K562 (cell line): ENCODE data around the gene RIPOR2. TPM values are rescaled to one million over a fixed set of nuclear protein-coding genes. Genes with fewer than 3 reads are reported as not detected.
A peak's percentile ranks its signal among the peaks of the same experiment; 100 is the strongest.
"Not testable (repeated sequence)": the region's sequence is repeated elsewhere in the genome, so short reads cannot be mapped to it uniquely, and the experiment has no call there.

ENCODE experiments used
- ATAC-seq: fragments of 200-7000 bp; cut with Tn5 transposase; 3 replicates; pipeline ENCODE4 v1.9.1; 2020; ENCODE audit warnings: moderate library complexity
- BruUV-seq: library from RNA; stranded (reverse); fragments of 400-500 nt; replicated peaks from 2 replicates; lab custom pipeline; 2021; lab: Mats Ljungman, UMichigan
- CTCF ChIA-PET: fragments of 300-600 bp; formaldehyde crosslinking; extraction: SDS; loops from one replicate; lab custom pipeline; 2021; ENCODE audit warnings: low intra/inter-chr PET ratio; lab: Yijun Ruan, JAX
- POLR2A ChIA-PET: fragments of 300-600, 350-650 bp; sonication (Branson Sonifier 250); formaldehyde crosslinking; extraction: SDS; loops from one replicate; lab custom pipeline; 2021; ENCODE audit warnings: antibody characterized with exemption, inconsistent platforms; lab: Yijun Ruan, JAX
- DNase-seq, 4 experiments: peaks; one replicate each; pipeline versions ENCODE4 v3.0.0 to v3.0.0-alpha.2; 2011 to 2018; ENCODE audit warnings: low spot score in 3 of 4, mixed read lengths in 3 of 4; ENCODE audit errors: extremely low read depth in 1 of 4
- FAIRE-seq: peaks from 2 replicates; lab custom pipeline; 2011; peaks lifted over from hg19 to GRCh38; lab: Jason Lieb, UNC
- H2AFZ ChIP-seq: 2 replicates; pipeline ENCODE4 v1.6.0; 2011; ENCODE audit warnings: low read depth, low read length, control low read depth, inconsistent platforms
- H3K27ac ChIP-seq: fragments of 200-600 bp; 3 replicates; pipeline ENCODE4 v1.8.0; 2011; ENCODE audit warnings: low read depth, mild to moderate bottlenecking, control low read depth, inconsistent platforms, low read length, moderate library complexity, mixed read lengths; ENCODE audit errors: extremely low read depth
- H3K27me3 ChIP-seq, 2 experiments: fragments of 300-600 bp in 1 of 2; 2 replicates in 1 of 2; 3 replicates in 1 of 2; pipeline versions ENCODE4 v1.6.0 to v1.8.0; 2011; ENCODE audit warnings: inconsistent platforms in 2 of 2, low read length in 2 of 2, mild to moderate bottlenecking in 1 of 2, mixed read lengths in 1 of 2, moderate library complexity in 1 of 2; ENCODE audit not compliant: control insufficient read depth in 2 of 2, insufficient read depth in 2 of 2
- H3K36me3 ChIP-seq: fragments of 300-600 bp; 3 replicates; pipeline ENCODE4 v1.8.0; 2011; ENCODE audit warnings: mild to moderate bottlenecking, low read length, inconsistent platforms; ENCODE audit not compliant: control insufficient read depth, insufficient read depth
- H3K4me1 ChIP-seq, 2 experiments: fragments of 200-600 bp in 1 of 2; replicated peaks in 1 of 2; 2 replicates in 1 of 2; 3 replicates in 1 of 2; pipeline versions ENCODE4 v1.5.1 to v1.8.0; 2011; ENCODE audit warnings: inconsistent platforms in 2 of 2, low read length in 2 of 2, mild to moderate bottlenecking in 1 of 2, mixed read lengths in 1 of 2, moderate library complexity in 1 of 2; ENCODE audit not compliant: control insufficient read depth in 2 of 2, insufficient read depth in 2 of 2
- H3K4me2 ChIP-seq: 2 replicates; pipeline ENCODE4 v1.6.1; 2011; ENCODE audit warnings: low read length, control low read depth, inconsistent platforms, mixed read lengths; ENCODE audit not compliant: insufficient read depth
- H3K4me3 ChIP-seq: fragments of 200-600 bp; sonication (generic), shearing (Covaris generic); 2 replicates; pipeline ENCODE4 v1.5.1; 2016; ENCODE audit warnings: control low read depth, inconsistent platforms
- H3K79me2 ChIP-seq: fragments of 200-600 bp; 3 replicates; pipeline ENCODE4 v1.8.0; 2011; ENCODE audit warnings: low read length, inconsistent platforms; ENCODE audit not compliant: control insufficient read depth, insufficient read depth
- H3K9ac ChIP-seq, 2 experiments: 2 replicates each; pipeline versions ENCODE4 v1.6.0 to v1.6.1; 2011; ENCODE audit warnings: low read depth in 2 of 2, low read length in 2 of 2, control low read depth in 1 of 2, inconsistent platforms in 1 of 2, mild to moderate bottlenecking in 1 of 2, mixed read lengths in 1 of 2; ENCODE audit not compliant: insufficient read depth in 1 of 2
- H3K9me1 ChIP-seq: one replicate; pipeline ENCODE4 v1.6.0; 2011; ENCODE audit warnings: inconsistent platforms, mild to moderate bottlenecking, low read length, moderate library complexity; ENCODE audit not compliant: control insufficient read depth, insufficient read depth
- H3K9me3 ChIP-seq: replicated peaks from 2 replicates; pipeline ENCODE4 v1.5.1; 2011; ENCODE audit warnings: low read depth, low read length, inconsistent platforms; ENCODE audit not compliant: control insufficient read depth, insufficient read depth
- H4K20me1 ChIP-seq: replicated peaks from 2 replicates; pipeline ENCODE4 v1.6.1; 2011; ENCODE audit warnings: low read length, inconsistent platforms, mixed read lengths; ENCODE audit not compliant: control insufficient read depth, insufficient read depth
- ARNT ChIP-seq, 2 experiments: fragments of 450-650 bp; IDR thresholded peaks; 2 replicates each; pipeline ENCODE4 v1.6.1; 2016; ENCODE audit warnings: mild to moderate bottlenecking in 1 of 2
- HNRNPK ChIP-seq: fragments of 200-400 bp; formaldehyde crosslinking; IDR thresholded peaks from one replicate; pipeline ENCODE4 v1.6.1; 2018; ENCODE audit warnings: mild to moderate bottlenecking, low read depth, low read length; ENCODE audit not compliant: poor library complexity, severe bottlenecking
- IFI16 ChIP-seq: fragments of 250-450 bp; sonication (Bioruptor Pico); IDR thresholded peaks from 2 replicates; pipeline ENCODE4 v2.1.2; 2022; ENCODE audit warnings: mild to moderate bottlenecking, inconsistent platforms
- KDM5B ChIP-seq: fragments of 200-600 bp; sonication (generic); IDR thresholded peaks from 2 replicates; pipeline ENCODE4 v1.6.1; 2012; ENCODE audit warnings: low read depth, mild to moderate bottlenecking, moderate library complexity, low read length, control low read depth, inconsistent platforms; ENCODE audit not compliant: insufficient replicate concordance
- MAFG ChIP-seq: fragments of 450-650 bp; conservative IDR thresholded peaks from 2 replicates; pipeline ENCODE4 v1.6.1; 2016; ENCODE audit warnings: missing genetic modification characterization, missing compliant biosample characterization
- MCM7 ChIP-seq, 2 experiments: fragments of 450-650 bp; IDR thresholded peaks; 2 replicates each; pipeline ENCODE4 v1.6.1; 2016 to 2018
- MYC ChIP-seq, 2 experiments: fragments of 250-450 bp in 1 of 2; sonication (Bioruptor Pico) in 1 of 2; IDR thresholded peaks; 2 replicates each; pipeline versions ENCODE4 v1.5.1 to v1.6.1; 2012 to 2021; ENCODE audit warnings: low read depth in 2 of 2, borderline replicate concordance in 1 of 2, improper control_type of control experiment in 1 of 2, low read length in 1 of 2, mild to moderate bottlenecking in 1 of 2, moderate library complexity in 1 of 2
- PYGO2 ChIP-seq: fragments of 450-650 bp; IDR thresholded peaks from 2 replicates; pipeline ENCODE4 v1.6.1; 2016; ENCODE audit warnings: mild to moderate bottlenecking, missing genetic modification characterization, moderate library complexity, missing compliant biosample characterization
- SMAD4 ChIP-seq: fragments of 250-450 bp; sonication (Bioruptor Pico); conservative IDR thresholded peaks from 2 replicates; pipeline ENCODE4 v1.8.0; 2021; ENCODE audit warnings: inconsistent platforms, mild to moderate bottlenecking, moderate library complexity
- ZFP1 ChIP-seq: fragments of 450-650 bp; formaldehyde crosslinking; IDR thresholded peaks from 2 replicates; pipeline ENCODE4 v1.4.0; 2020; ENCODE audit warnings: mild to moderate bottlenecking, mixed read lengths
- WGBS: fragments of 100-300 bp; shearing (Covaris generic); methylation state at CpG from one replicate; pipeline ENCODE4 v1.1.6; 2016; ENCODE audit warnings: low coverage, mixed read lengths; ENCODE audit not compliant: insufficient coverage; ENCODE audit errors: missing lambda C conversion rate; 5-methylcytosine and 5-hydroxymethylcytosine counted together
- in situ Hi-C: fragments of 300-500 bp; cut with MboI; formaldehyde crosslinking; loops from 4 replicates; pipeline ENCODE4 v1.15.0; 2018; ENCODE audit warnings: inconsistent platforms, mixed read lengths
- intact Hi-C: fragments of 100-400 bp; cut with micrococcal nuclease; formaldehyde crosslinking; loops from 2 replicates; pipeline ENCODE4 v1.14.2; 2022
- polyA plus RNA-seq, 8 experiments: library from polyadenylated mRNA; depleted of rRNA in 4 of 8; stranded (reverse) in 5 of 8; unstranded in 3 of 8; fragments of >200 nt; fragmentation: Nextera tagmentation in 2 of 8; fragmentation: Illumina TruSeq in 1 of 8; extraction: Ambion mirVana in 2 of 8; extraction: Trizol in 1 of 8; gene quantifications; 2 replicates each; pipeline versions ENCODE4 v1.2.1 to v1.2.3, GENCODE V29; 2011 to 2014; ENCODE audit warnings: inconsistent platforms in 1 of 8, missing spikeins in 1 of 8
- total RNA-seq, 7 experiments: library from RNA; depleted of rRNA in 6 of 7; stranded (reverse); fragments of >200 nt in 6 of 7; fragmentation: Illumina TruSeq in 2 of 7; extraction: Trizol in 2 of 7; gene quantifications; 2 replicates each; pipeline versions ENCODE4 v1.2.1 to v1.2.3, GENCODE V29; 2011 to 2021; ENCODE audit warnings: low replicate concordance in 1 of 7
- TF ChIP-seq, protein P1 (sequence below): IDR thresholded peaks from 2 replicates; pipeline ENCODE4 v1.6.1; 2016; ENCODE audit warnings: missing genetic modification characterization, missing compliant biosample characterization
- TF ChIP-seq, protein P2 (sequence below), 2 experiments: fragments of 450-650 bp; conservative IDR thresholded peaks; 2 replicates each; pipeline ENCODE4 v1.6.1; 2017; ENCODE audit warnings: mild to moderate bottlenecking in 2 of 2, moderate library complexity in 2 of 2

The RIPOR2 gene
- total and polyA plus RNA-seq, 9 of the 15 experiments (the other 6 are each of a cell fraction or from before 2014, with no cell fraction given): 0.04 to 1.0 (median 0.47) TPM; not detected in 2

DNA sequence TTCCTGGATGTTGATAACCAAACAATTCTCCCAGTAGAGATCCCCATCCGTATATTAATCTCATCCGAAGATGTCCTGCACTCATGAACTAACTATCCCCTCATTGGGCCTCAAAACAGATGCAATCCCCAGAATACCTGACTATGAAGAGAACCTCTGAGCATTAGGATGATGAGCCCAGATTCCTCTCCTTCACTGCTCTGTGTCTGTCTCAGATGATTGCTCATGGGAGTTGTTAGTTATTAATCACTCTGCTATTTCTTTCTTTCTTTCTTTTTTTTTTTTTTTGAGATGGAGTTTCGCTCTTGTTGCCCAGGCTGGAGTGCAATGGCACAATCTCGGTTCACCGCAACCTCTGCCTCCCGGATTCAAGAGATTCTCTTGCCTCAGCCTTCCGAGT is 12.5 kb upstream of the RIPOR2 start:
- POLR2A ChIA-PET: interaction anchor here (0.6 to 1.5 kb wide), 2 partner anchors 11 to 88 kb away, joined by 3 read pairs; no protein-coding TSS in a partner anchor
- ATAC-seq: not testable (repeated sequence)

DNA sequence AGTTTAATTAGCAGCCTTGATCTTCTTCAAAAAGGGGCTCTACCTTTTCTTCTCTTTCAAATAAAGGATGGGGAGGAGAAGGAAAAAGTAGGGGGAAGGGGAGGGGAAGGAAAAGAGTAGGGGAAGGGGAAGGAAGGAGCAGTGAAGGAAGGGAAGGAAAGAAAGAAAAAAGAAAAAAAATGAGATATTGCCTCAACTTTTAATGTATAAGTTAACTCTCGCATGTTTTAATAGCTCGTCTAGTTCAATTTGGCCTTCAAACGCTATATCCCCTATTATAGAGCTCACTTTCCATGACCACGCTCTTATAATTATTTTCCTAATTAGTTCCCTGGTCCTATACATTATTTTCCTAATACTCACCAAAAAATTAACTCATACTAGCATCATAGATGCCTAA is 11.9 kb upstream of the RIPOR2 start:
- FAIRE-seq: no peak
- BruUV-seq: no TSS peak
- WGBS: 1% methylated on average over 4 of the region's 4 CpGs
- intact Hi-C loops: no loop called here
- Histone ChIP-seq H3K4me1 (no peaks in the 10 kb centered on the region), H3K36me3 (no peaks in the 10 kb centered on the region), H3K4me3 (no peak overlapping the region), H3K4me2 (no peak overlapping the region), H3K27me3 (peaks cover 0 to 11% of the 10 kb centered on the region in 2 experiments; a peak in 2 of 5 replicates), H3K27ac (no peak overlapping the region), H4K20me1 (no peaks in the 10 kb centered on the region), H3K9me1 (no peaks in the 10 kb centered on the region), H3K9ac (no peak overlapping the region), H2AFZ (no peak overlapping the region), H3K79me2 (no peaks in the 10 kb centered on the region), H3K9me3 (no peaks in the 10 kb centered on the region)
- in situ Hi-C loops: no loop called here
- POLR2A ChIA-PET: interaction anchor here (1.5 kb wide), 1 partner anchor 10 kb away, joined by 3 read pairs; no protein-coding TSS in a partner anchor
- DNase-seq: no peak
- CTCF ChIA-PET: no interaction called here
- ATAC-seq: no peak
- TF ChIP-seq MCM7 (IDR thresholded peaks at IDR 0.05) (no peak), KDM5B (no peak), ARNT (IDR thresholded peaks at IDR 0.05) (no peak), SMAD4 (no peak), PYGO2 (tag) (no peak), MYC (IDR thresholded peaks at IDR 0.05; ENCODE audit: low read depth, low read length) (no peak), MYC (CRISPR knock-in tag; IDR thresholded peaks at IDR 0.05; ENCODE audit: borderline replicate concordance, low read depth) (no peak), ZFP1 (CRISPR knock-in tag) (no peak), MAFG (tag) (no peak), HNRNPK (peak; percentile 59), IFI16 (CRISPR knock-in tag) (no peak)
- TF ChIP-seq, protein P1, sequence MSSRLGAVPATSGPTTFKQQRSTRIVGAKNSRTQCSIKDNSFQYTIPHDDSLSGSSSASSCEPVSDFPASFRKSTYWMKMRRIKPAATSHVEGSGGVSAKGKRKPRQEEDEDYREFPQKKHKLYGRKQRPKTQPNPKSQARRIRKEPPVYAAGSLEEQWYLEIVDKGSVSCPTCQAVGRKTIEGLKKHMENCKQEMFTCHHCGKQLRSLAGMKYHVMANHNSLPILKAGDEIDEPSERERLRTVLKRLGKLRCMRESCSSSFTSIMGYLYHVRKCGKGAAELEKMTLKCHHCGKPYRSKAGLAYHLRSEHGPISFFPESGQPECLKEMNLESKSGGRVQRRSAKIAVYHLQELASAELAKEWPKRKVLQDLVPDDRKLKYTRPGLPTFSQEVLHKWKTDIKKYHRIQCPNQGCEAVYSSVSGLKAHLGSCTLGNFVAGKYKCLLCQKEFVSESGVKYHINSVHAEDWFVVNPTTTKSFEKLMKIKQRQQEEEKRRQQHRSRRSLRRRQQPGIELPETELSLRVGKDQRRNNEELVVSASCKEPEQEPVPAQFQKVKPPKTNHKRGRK (tag): peak; percentile 62; the same call in 1 of the 2 replicates
- TF ChIP-seq, protein P2, sequence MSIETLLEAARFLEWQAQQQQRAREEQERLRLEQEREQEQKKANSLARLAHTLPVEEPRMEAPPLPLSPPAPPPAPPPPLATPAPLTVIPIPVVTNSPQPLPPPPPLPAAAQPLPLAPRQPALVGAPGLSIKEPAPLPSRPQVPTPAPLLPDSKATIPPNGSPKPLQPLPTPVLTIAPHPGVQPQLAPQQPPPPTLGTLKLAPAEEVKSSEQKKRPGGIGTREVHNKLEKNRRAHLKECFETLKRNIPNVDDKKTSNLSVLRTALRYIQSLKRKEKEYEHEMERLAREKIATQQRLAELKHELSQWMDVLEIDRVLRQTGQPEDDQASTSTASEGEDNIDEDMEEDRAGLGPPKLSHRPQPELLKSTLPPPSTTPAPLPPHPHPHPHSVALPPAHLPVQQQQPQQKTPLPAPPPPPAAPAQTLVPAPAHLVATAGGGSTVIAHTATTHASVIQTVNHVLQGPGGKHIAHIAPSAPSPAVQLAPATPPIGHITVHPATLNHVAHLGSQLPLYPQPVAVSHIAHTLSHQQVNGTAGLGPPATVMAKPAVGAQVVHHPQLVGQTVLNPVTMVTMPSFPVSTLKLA (conservative IDR thresholded peaks at IDR 0.05): no peak

More for the DNA sequence above, 12.5 kb upstream of the RIPOR2 start:
- H3K36me3 ChIP-seq, H3K9me3 ChIP-seq, intact Hi-C loops, H2AFZ ChIP-seq, DNase-seq, H3K27ac ChIP-seq, H3K9me1 ChIP-seq, H3K79me2 ChIP-seq, H3K4me2 ChIP-seq, H3K9ac ChIP-seq, H4K20me1 ChIP-seq, FAIRE-seq, H3K4me1 ChIP-seq, in situ Hi-C loops, BruUV-seq, H3K4me3 ChIP-seq, CTCF ChIA-PET: not testable (repeated sequence)
- 0% methylated on average over 4 of the region's 7 CpGs for WGBS
- H3K27me3 ChIP-seq: peaks cover 0 to 11% of the 10 kb centered on the region in 2 experiments; a peak in 2 of 5 replicates
